ENCODE measurements around the gene LURAP1L.

DNA sequence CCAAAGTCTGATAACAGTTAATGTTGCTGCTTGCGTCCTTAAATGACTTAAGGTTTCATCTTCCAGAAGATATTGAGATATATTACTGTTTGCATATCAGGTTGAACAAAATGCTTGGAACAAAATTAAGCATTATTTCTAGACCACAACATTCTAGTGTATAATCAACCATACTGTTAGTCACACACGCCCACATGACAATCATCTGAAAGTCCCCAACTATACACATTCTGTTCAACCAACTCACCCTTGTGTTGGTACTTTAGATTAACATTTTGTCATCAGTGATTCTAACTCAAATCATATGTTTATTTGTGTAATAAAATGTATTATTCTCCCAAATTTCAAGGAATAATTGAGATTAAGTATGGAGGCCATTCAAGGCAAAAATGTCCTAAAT, 47.3 kb downstream of the LURAP1L start:
- TF ChIP-seq, protein P1, sequence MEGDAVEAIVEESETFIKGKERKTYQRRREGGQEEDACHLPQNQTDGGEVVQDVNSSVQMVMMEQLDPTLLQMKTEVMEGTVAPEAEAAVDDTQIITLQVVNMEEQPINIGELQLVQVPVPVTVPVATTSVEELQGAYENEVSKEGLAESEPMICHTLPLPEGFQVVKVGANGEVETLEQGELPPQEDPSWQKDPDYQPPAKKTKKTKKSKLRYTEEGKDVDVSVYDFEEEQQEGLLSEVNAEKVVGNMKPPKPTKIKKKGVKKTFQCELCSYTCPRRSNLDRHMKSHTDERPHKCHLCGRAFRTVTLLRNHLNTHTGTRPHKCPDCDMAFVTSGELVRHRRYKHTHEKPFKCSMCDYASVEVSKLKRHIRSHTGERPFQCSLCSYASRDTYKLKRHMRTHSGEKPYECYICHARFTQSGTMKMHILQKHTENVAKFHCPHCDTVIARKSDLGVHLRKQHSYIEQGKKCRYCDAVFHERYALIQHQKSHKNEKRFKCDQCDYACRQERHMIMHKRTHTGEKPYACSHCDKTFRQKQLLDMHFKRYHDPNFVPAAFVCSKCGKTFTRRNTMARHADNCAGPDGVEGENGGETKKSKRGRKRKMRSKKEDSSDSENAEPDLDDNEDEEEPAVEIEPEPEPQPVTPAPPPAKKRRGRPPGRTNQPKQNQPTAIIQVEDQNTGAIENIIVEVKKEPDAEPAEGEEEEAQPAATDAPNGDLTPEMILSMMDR (conservative IDR thresholded peaks at IDR 0.05; ENCODE audit: low read length), result no peak
- no peak for TF ChIP-seq EZH2phosphoT487 (IDR thresholded peaks at IDR 0.05; ENCODE audit: borderline replicate concordance)

Measured in Loucy (cell line).